PFSK-1 (cell line): ENCODE measurements around the gene SLC12A6. TPM values are rescaled to one million over a fixed set of nuclear protein-coding genes. Genes with fewer than 3 reads are reported as not detected.

Source experiments
- FOXP2 ChIP-seq: optimal IDR thresholded peaks from 2 replicates; pipeline ENCODE3; 2011; ENCODE audit warnings: borderline replicate concordance, control low read depth, inconsistent platforms; ENCODE audit not compliant: insufficient read depth; ENCODE audit errors: extremely low read length, extremely low read depth
- POLR2AphosphoS5 ChIP-seq: IDR thresholded peaks from 2 replicates; pipeline ENCODE4 v1.6.1; 2012; ENCODE audit warnings: low read depth, mild to moderate bottlenecking, control low read depth, low read length, moderate library complexity
- REST ChIP-seq, 2 experiments: IDR thresholded peaks; 2 replicates each; pipeline versions ENCODE4 v1.6.1 to v1.8.0; 2011 to 2012; ENCODE audit warnings: low read depth in 2 of 2, low read length in 2 of 2, control low read depth in 1 of 2, inconsistent platforms in 1 of 2, mild to moderate bottlenecking in 1 of 2, moderate library complexity in 1 of 2; ENCODE audit not compliant: insufficient read depth in 1 of 2
- SIN3A ChIP-seq: IDR thresholded peaks from 2 replicates; pipeline ENCODE4 v1.6.1; 2012; ENCODE audit warnings: mild to moderate bottlenecking, low read length, moderate library complexity, borderline replicate concordance; ENCODE audit not compliant: insufficient read depth
- TAF1 ChIP-seq: IDR thresholded peaks from 2 replicates; pipeline ENCODE4 v1.6.1; 2012; ENCODE audit warnings: low read length, control low read depth, borderline replicate concordance; ENCODE audit not compliant: insufficient read depth
- polyA plus RNA-seq: library from polyadenylated mRNA; unstranded; fragments of >200 nt; gene quantifications from one replicate; pipeline ENCODE4 v1.2.1, GENCODE V29; 2012; ENCODE audit warnings: low read depth, missing spikeins; ENCODE audit not compliant: insufficient read length

SLC12A6 gene
- polyA plus RNA-seq: 1.6 TPM

GRCh38 chr15:34337557-34338306 lies at the start of gene SLC12A6:
Gene SLC12A6 (minus strand): TSS chr15:34337781. CDS start chr15:34336680, 1,101 bp downstream.
- TF ChIP-seq SIN3A: no peak; the same call in 1 of the 2 replicates
- TF ChIP-seq REST (IDR thresholded peaks at IDR 0.05; ENCODE audit: insufficient read depth in 1 of 2, low read depth in 2 of 2, low read length in 2 of 2): no peak
- TF ChIP-seq POLR2AphosphoS5: peak; percentile 28; the same call in 1 of the 2 replicates
- peak; percentile 96 for TF ChIP-seq FOXP2
- no peak for TF ChIP-seq TAF1

GRCh38 chr15:34376856-34377255 lies 39.3 kb upstream of the SLC12A6 start:
- TF ChIP-seq SIN3A: no peak
- no peak for TF ChIP-seq REST (IDR thresholded peaks at IDR 0.05; ENCODE audit: insufficient read depth in 1 of 2, low read depth in 2 of 2, low read length in 2 of 2)
- no peak for TF ChIP-seq TAF1
- TF ChIP-seq POLR2AphosphoS5: no peak
- TF ChIP-seq FOXP2: no peak

- TF ChIP-seq FOXP2: no peak
- TF ChIP-seq SIN3A: no peak
- TF ChIP-seq POLR2AphosphoS5: no peak
- no peak for TF ChIP-seq TAF1
- TF ChIP-seq REST (IDR thresholded peaks at IDR 0.05; ENCODE audit: insufficient read depth in 1 of 2, low read depth in 2 of 2, low read length in 2 of 2): no peak
Measured at GRCh38 chr15:34374816-34375215, 37.2 kb upstream of the SLC12A6 start.

- no peak for TF ChIP-seq SIN3A
- TF ChIP-seq TAF1: no peak
- TF ChIP-seq FOXP2: no peak
- no peak for TF ChIP-seq REST (IDR thresholded peaks at IDR 0.05; ENCODE audit: insufficient read depth in 1 of 2, low read depth in 2 of 2, low read length in 2 of 2)
- TF ChIP-seq POLR2AphosphoS5: no peak
Measured at GRCh38 chr15:34373951-34374350, 36.4 kb upstream of the SLC12A6 start.
